ENCODE measurements around the gene PROZ. TPM values are rescaled to one million over a fixed set of nuclear protein-coding genes. Genes with fewer than 3 reads are reported as not detected.

The PROZ gene
- total RNA-seq, 1 donor from 2014 or later: not detected

GRCh38 chr13:113187883-113188665 lies 29.6 kb downstream of the PROZ start:
- no peaks in the 10 kb centered on the region for H3K27me3 Mint-ChIP-seq (ENCODE audit: low read depth)
- H3K9me3 Mint-ChIP-seq: no peaks in the 10 kb centered on the region
- H3K4me1 Mint-ChIP-seq (ENCODE audit: low read depth): peaks cover 20% of the 10 kb centered on the region
- H3K36me3 Mint-ChIP-seq (ENCODE audit: low read depth): peaks cover 64% of the 10 kb centered on the region
- intact Hi-C loops (cut with micrococcal nuclease): no loop called here
- no peak for DNase-seq (ENCODE audit: low spot score)
- peak overlapping the region; percentile 5 for H3K27ac Mint-ChIP-seq
- no peak overlapping the region for H3K4me3 Mint-ChIP-seq (ENCODE audit: low read depth)

DNA sequence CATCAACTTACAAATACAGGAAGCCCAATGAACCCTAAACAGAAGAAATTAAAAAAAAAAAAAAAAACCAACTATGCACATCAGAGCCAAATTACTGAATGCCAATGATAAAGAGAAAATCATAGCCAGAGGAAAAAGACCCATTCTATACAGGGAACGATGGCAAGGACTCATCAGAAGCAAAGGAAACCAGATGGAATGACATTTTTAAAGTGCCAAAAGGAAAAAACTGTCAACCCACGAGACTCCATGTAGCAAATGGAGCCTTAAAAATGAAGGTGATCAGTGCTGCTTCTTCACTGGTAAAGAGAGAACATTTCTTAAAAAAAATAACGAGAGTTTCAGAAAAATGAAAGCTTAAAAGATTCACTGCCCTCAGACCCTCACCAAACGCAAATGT lies 31.7 kb downstream of the PROZ start:
- Mint-ChIP-seq H3K9me3 (no peaks in the 10 kb centered on the region), H3K4me3 (ENCODE audit: low read depth) (no peak overlapping the region), H3K27me3 (ENCODE audit: low read depth) (no peaks in the 10 kb centered on the region), H3K27ac (no peak overlapping the region), H3K36me3 (ENCODE audit: low read depth) (peaks cover 67% of the 10 kb centered on the region), H3K4me1 (ENCODE audit: low read depth) (peaks cover 16% of the 10 kb centered on the region)
- no peak for DNase-seq (ENCODE audit: low spot score)
- intact Hi-C loops (cut with micrococcal nuclease): no loop called here

- Mint-ChIP-seq H3K36me3 (ENCODE audit: low read depth) (peaks cover 71% of the 10 kb centered on the region), H3K9me3 (no peaks in the 10 kb centered on the region), H3K4me3 (ENCODE audit: low read depth) (no peak overlapping the region), H3K27me3 (ENCODE audit: low read depth) (no peaks in the 10 kb centered on the region), H3K27ac (no peak overlapping the region), H3K4me1 (ENCODE audit: low read depth) (peaks cover 5% of the 10 kb centered on the region)
- intact Hi-C loops (cut with micrococcal nuclease): no loop called here
- DNase-seq (ENCODE audit: low spot score): no peak
Measured at GRCh38 chr13:113192279-113192678, 33.8 kb downstream of the PROZ start.

DNA sequence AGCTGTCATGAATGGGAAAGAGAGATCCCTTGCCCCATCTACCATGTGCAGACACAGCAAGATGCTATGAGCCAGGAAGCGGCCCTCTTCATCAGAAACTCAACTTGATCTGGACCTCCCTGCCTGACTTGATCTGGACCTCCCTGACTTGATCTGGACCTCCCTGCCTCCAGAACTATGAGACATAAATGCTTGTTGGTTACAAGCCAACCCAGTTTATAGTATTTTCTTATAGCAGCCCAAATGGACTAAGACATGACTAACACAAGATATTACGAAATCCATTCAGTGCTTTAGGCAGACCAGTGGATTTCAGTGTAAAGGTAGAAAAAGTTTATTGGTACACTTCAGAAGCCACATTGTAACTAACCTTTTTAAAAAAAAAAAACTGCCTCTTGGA lies 34.5 kb downstream of the PROZ start:
- Mint-ChIP-seq H3K27me3 (ENCODE audit: low read depth) (no peaks in the 10 kb centered on the region), H3K27ac (no peak overlapping the region), H3K4me3 (ENCODE audit: low read depth) (no peak overlapping the region), H3K36me3 (ENCODE audit: low read depth) (peaks cover 71% of the 10 kb centered on the region), H3K4me1 (ENCODE audit: low read depth) (no peaks in the 10 kb centered on the region), H3K9me3 (no peaks in the 10 kb centered on the region)
- DNase-seq (ENCODE audit: low spot score): no peak
- intact Hi-C loops (cut with micrococcal nuclease): no loop called here

DNA sequence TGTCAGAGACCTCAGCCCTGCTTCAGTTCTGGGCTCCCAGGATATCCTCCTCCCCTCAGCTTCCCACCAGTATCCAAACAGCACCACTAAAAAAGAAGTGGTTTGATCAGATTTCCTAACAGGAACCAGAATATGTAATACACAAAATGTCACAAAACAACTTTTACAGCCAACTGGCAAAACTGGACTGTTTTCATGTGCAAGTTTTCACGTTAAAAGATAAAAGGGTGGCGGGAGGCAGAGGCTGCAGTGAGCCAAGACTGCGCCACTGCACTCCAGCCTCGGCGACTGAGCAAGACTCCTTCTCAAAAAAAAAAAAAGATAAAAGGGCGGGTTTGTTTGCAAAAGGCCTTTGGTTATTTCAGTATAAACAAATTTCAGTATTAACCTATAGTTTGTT lies 36.9 kb downstream of the PROZ start:
- Mint-ChIP-seq H3K4me1 (ENCODE audit: low read depth) (no peaks in the 10 kb centered on the region), H3K36me3 (ENCODE audit: low read depth) (peaks cover 69% of the 10 kb centered on the region)

GRCh38 chr13:113196970-113197737 lies 38.7 kb downstream of the PROZ start:
- Mint-ChIP-seq H3K27ac (no peak overlapping the region), H3K27me3 (ENCODE audit: low read depth) (no peaks in the 10 kb centered on the region), H3K36me3 (ENCODE audit: low read depth) (peaks cover 65% of the 10 kb centered on the region), H3K4me1 (ENCODE audit: low read depth) (peaks cover 6% of the 10 kb centered on the region), H3K4me3 (ENCODE audit: low read depth) (no peak overlapping the region), H3K9me3 (no peaks in the 10 kb centered on the region)
- intact Hi-C loops (cut with micrococcal nuclease): no loop called here
- DNase-seq (ENCODE audit: low spot score): no peak

More for the DNA sequence above, 36.9 kb downstream of the PROZ start:
- intact Hi-C loops (cut with micrococcal nuclease): no loop called here
- no peak overlapping the region for H3K27ac Mint-ChIP-seq
- H3K4me3 Mint-ChIP-seq (ENCODE audit: low read depth): no peak overlapping the region
- no peak for DNase-seq (ENCODE audit: low spot score)
- no peaks in the 10 kb centered on the region for H3K27me3 Mint-ChIP-seq (ENCODE audit: low read depth)
- H3K9me3 Mint-ChIP-seq: no peaks in the 10 kb centered on the region

DNA sequence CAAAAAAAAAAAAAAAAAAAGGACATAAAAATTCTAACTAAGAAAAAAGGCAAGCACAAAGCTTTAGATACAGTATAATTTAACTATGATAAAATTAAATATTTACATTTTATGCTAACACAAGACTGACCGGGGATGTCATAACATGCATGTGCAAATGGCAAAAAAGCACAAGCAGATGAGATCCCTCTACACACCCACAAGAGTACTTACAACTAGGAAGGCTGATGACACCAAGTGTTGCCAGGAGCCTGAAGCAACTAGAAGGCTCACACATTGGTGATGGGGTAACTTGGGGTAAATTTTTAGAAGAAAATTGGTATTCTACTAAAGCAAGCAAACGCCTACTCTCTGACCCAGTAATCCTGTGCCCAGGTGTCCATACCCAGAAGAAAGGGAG lies 43.4 kb downstream of the PROZ start:
- Mint-ChIP-seq H3K27me3 (ENCODE audit: low read depth) (no peaks in the 10 kb centered on the region), H3K27ac (no peak overlapping the region)

DNA sequence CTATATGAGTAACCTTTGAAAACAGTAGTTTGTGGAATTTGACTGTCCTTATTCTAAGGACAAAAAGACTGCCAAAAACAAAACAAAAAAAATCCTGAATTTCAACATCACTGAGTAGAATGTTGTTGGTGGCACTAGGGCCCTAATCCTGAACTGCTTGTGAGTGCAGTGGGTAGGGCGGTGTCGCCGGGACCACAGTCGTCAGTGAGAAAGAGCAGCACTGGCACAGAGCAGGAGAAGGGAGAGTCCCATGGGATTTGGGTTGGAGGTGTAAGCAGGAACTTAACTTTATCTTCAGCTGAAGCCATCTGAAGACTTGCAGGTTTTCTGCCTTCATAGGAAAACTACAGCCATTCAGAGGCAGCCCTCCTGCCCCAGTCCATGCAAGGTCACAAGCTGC lies 44.5 kb downstream of the PROZ start:
- Mint-ChIP-seq H3K36me3 (ENCODE audit: low read depth) (peaks cover 56% of the 10 kb centered on the region), H3K4me1 (ENCODE audit: low read depth) (peaks cover 41% of the 10 kb centered on the region), H3K4me3 (ENCODE audit: low read depth) (no peak overlapping the region), H3K27me3 (ENCODE audit: low read depth) (no peaks in the 10 kb centered on the region), H3K9me3 (no peaks in the 10 kb centered on the region), H3K27ac (no peak overlapping the region)
- no peak for DNase-seq (ENCODE audit: low spot score)
- intact Hi-C loops (cut with micrococcal nuclease): no loop called here

More for the DNA sequence above, 43.4 kb downstream of the PROZ start:
- no peaks in the 10 kb centered on the region for H3K9me3 Mint-ChIP-seq
- peaks cover 59% of the 10 kb centered on the region for H3K36me3 Mint-ChIP-seq (ENCODE audit: low read depth)
- no peak overlapping the region for H3K4me3 Mint-ChIP-seq (ENCODE audit: low read depth)
- intact Hi-C loops (cut with micrococcal nuclease): no loop called here
- no peak for DNase-seq (ENCODE audit: low spot score)
- H3K4me1 Mint-ChIP-seq (ENCODE audit: low read depth): peaks cover 33% of the 10 kb centered on the region

DNA sequence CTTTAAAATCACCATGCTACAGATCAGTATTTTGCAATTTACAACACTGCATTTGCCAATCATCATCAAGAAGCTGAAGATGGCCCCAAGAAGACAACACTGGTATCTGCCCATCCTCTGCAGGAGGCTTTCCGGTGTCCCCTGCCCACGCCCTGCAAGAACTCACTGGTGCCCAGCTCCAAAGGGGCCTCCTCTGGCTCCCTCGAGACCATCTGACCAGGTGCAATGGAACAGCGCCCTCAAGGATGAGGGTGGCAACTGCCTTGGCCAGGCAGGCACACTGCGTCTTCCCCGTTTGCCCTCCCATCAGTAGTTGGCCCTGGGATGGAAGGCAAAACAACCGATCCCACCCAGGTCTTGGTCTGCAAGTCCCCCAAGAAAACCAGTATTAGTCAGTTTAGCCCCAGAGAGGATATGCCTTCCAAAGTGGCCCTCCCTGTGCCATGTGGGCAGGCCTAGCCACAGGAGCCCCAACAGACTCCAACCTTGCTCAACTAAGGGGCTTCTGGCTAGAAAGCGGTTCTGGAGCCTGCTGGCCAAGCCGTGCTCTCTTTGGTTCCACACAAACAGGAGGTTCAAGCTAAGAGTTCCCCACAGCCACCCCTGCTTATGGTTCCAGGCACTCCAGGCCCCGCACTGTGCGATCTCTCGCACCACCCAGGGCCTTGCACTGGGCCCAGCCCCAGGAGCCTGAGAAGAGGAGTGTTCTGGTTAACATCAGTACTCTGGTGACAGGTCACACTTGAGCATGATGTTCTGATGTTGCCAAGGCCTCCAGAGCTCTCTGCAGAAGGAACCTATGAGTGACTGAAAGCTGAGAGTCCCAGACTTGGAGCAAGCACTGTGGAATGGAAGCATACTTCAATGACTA lies 45.3 kb downstream of the PROZ start:
- Mint-ChIP-seq H3K9me3 (no peaks in the 10 kb centered on the region), H3K27me3 (ENCODE audit: low read depth) (no peaks in the 10 kb centered on the region), H3K36me3 (ENCODE audit: low read depth) (peaks cover 49% of the 10 kb centered on the region), H3K4me3 (ENCODE audit: low read depth) (no peak overlapping the region), H3K27ac (no peak overlapping the region), H3K4me1 (ENCODE audit: low read depth) (peaks cover 41% of the 10 kb centered on the region)
- DNase-seq (ENCODE audit: low spot score): no peak
- intact Hi-C loops (cut with micrococcal nuclease): no loop called here

GRCh38 chr13:113204378-113204734 lies 45.9 kb downstream of the PROZ start:
- intact Hi-C loops (cut with micrococcal nuclease): no loop called here
- Mint-ChIP-seq H3K4me3 (ENCODE audit: low read depth) (no peak overlapping the region), H3K36me3 (ENCODE audit: low read depth) (peaks cover 43% of the 10 kb centered on the region), H3K4me1 (ENCODE audit: low read depth) (peaks cover 41% of the 10 kb centered on the region), H3K27me3 (ENCODE audit: low read depth) (no peaks in the 10 kb centered on the region), H3K27ac (no peak overlapping the region), H3K9me3 (no peaks in the 10 kb centered on the region)
- no peak for DNase-seq (ENCODE audit: low spot score)

DNA sequence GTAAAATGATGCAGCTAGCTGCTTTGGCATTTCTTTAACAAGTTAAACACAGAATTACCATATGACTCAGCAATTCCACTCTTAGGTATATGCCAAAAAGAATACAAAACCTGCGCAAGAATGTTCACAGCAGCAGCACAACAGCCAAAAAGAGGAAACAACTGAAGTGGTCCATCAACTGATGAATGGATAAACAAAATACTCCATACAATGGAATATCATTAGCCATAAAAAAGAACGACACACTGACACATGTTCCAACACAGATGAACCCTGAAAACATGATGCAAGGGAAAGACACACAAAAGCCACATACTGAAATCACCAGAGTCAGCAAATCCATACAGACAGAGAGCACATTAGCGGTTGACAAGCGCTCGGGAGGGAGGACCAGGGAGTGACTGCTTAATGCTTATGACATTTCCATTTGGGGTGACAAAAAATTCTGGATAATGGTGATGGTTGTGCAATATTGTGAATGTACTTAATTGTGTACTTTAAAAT lies 47.0 kb downstream of the PROZ start:
- Mint-ChIP-seq H3K9me3 (no peaks in the 10 kb centered on the region), H3K27ac (peak overlapping the region; percentile 27), H3K27me3 (ENCODE audit: low read depth) (no peaks in the 10 kb centered on the region), H3K4me1 (ENCODE audit: low read depth) (peaks cover 41% of the 10 kb centered on the region), H3K36me3 (ENCODE audit: low read depth) (peaks cover 34% of the 10 kb centered on the region), H3K4me3 (ENCODE audit: low read depth) (peak overlapping the region; percentile 36)
- no peak for DNase-seq (ENCODE audit: low spot score)
- intact Hi-C loops (cut with micrococcal nuclease): loop anchor here (5.0 kb wide), 1 partner anchor 927 kb away; the partner anchor contains the start of gene RASA3

- Mint-ChIP-seq H3K9me3 (no peaks in the 10 kb centered on the region), H3K27me3 (ENCODE audit: low read depth) (no peaks in the 10 kb centered on the region), H3K4me1 (ENCODE audit: low read depth) (peaks cover 47% of the 10 kb centered on the region), H3K27ac (peak overlapping the region; percentile 53), H3K4me3 (ENCODE audit: low read depth) (peak overlapping the region; percentile 82), H3K36me3 (ENCODE audit: low read depth) (peaks cover 48% of the 10 kb centered on the region)
- intact Hi-C loops (cut with micrococcal nuclease): loop anchor here (5.0 kb wide), 1 partner anchor 925 kb away; the partner anchor contains the start of gene RASA3
- no peak for DNase-seq (ENCODE audit: low spot score)
Measured at GRCh38 chr13:113207460-113207859, 49.0 kb downstream of the PROZ start.

All from activated T-helper 2 cell treated with anti-CD3 and anti-CD28 coated beads, Interferon-gamma antibody, Interleukin-2, Interleukin-4, amounts not matched to agents 10 μg/mL and 5 μg/mL and 100 μg/mL, durations not matched to agents 14 hours and 24 hours and 36 hours (primary cell).